ENCODE results near the gene TVP23A. TPM values are rescaled to one million over a fixed set of nuclear protein-coding genes. Genes with fewer than 3 reads are reported as not detected.

The TVP23A gene
- total and polyA plus RNA-seq, 10 of the 15 experiments (the other 5 are each of a cell fraction or from before 2014, with no cell fraction given): 1.1 to 6.4 (median 2.2) TPM

GRCh38 chr16:10813099-10813455 is 5.5 kb downstream of the TVP23A start:
- WGBS (ENCODE audit: insufficient coverage, insufficient replicate concordance, low lambda C conversion rate, missing lambda C conversion rate): 36% methylated on average over 4 of the region's 4 CpGs
- no peak for DNase-seq (ENCODE audit: low read depth, low spot score)
- Histone ChIP-seq H3K4me1 (ENCODE audit: control insufficient read depth, insufficient read depth, low read length) (peaks cover 38% of the 10 kb centered on the region), H3K27me3 (replicated peaks in 1 of 2; ENCODE audit: control insufficient read depth in 2 of 2, insufficient read depth in 2 of 2, low read length in 1 of 2) (no peaks in the 10 kb centered on the region), H3K36me3 (ENCODE audit: control insufficient read depth in 2 of 2, insufficient read depth in 2 of 2, low read length in 1 of 2) (peaks cover 0 to 2% of the 10 kb centered on the region in 2 experiments; a peak in 1 of 4 replicates), H3K9me3 (replicated peaks; ENCODE audit: control insufficient read depth, insufficient read depth, low read length) (peaks cover 6% of the 10 kb centered on the region), H3K27ac (ENCODE audit: control insufficient read depth, insufficient read depth) (peak overlapping the region; percentile 84), H4K20me1 (ENCODE audit: control insufficient read depth, insufficient read depth) (no peaks in the 10 kb centered on the region), H3K4me2 (ENCODE audit: control insufficient read depth, insufficient read depth) (peak overlapping the region; percentile 66), H3K9ac (ENCODE audit: control insufficient read depth, insufficient read depth, low read length) (peak overlapping the region; percentile 42; the same call in 1 of the 2 replicates), H3K79me2 (ENCODE audit: control insufficient read depth, insufficient read depth, low read length) (no peaks in the 10 kb centered on the region), H3K4me3 (no peak overlapping the region), H2AFZ (ENCODE audit: control insufficient read depth, low read depth, low read length) (no peak overlapping the region; the same call in 1 of the 2 replicates)
- ChIA-PET RAD21 (ENCODE audit: unreplicated experiment) (interaction anchor here (0.9 to 1.1 kb wide), 7 partner anchors 8 to 69 kb away, joined by 3 to 5 read pairs (median 3); partner anchors contain the start of gene NUBP1), SMC1A (ENCODE audit: uncharacterized antibody, unreplicated experiment) (interaction anchor here (1.0 to 1.1 kb wide), 4 partner anchors 20 to 65 kb away, joined by 3 to 4 read pairs (median 4); no protein-coding TSS in a partner anchor), CTCF (interaction anchor here (1.0 kb wide), 1 partner anchor 65 kb away, joined by 5 read pairs; no protein-coding TSS in a partner anchor), POLR2A (interaction anchor here (0.7 to 1.1 kb wide), 2 partner anchors 63 to 967 kb away, joined by 3 to 4 read pairs; partner anchors contain the start of gene CIITA)
- in situ Hi-C loops (cut with MboI): no loop called here
- intact Hi-C loops (cut with micrococcal nuclease; ENCODE audit: unreplicated experiment): loop anchor here (2.0 kb wide), 2 partner anchors 64 to 74 kb away; partner anchors contain the start of gene CIITA
- FAIRE-seq: peak; percentile 47
- ATAC-seq: no peak
- TF ChIP-seq CHD4 (IDR thresholded peaks at IDR 0.05) (no peak), HSF1 (IDR thresholded peaks at IDR 0.05; ENCODE audit: low read depth, low read length) (no peak), SMARCA5 (IDR thresholded peaks at IDR 0.05) (peak; percentile 72; the same call in 1 of the 2 replicates), MLLT1 (IDR thresholded peaks at IDR 0.05) (no peak), MXI1 (IDR thresholded peaks at IDR 0.05; ENCODE audit: low read depth, low read length) (no peak; the same call in 1 of the 2 replicates), SREBF2 (IDR thresholded peaks at IDR 0.05; ENCODE audit: low read length) (no peak), ZNF217 (IDR thresholded peaks at IDR 0.05) (peak; percentile 54), NFYA (IDR thresholded peaks at IDR 0.05; ENCODE audit: borderline replicate concordance, low read depth, low read length) (no peak)
- BruUV-seq (replicated peaks): no TSS peak
